ENCODE measurements around the gene CPLANE1. TPM values are rescaled to one million over a fixed set of nuclear protein-coding genes. Genes with fewer than 3 reads are reported as not detected.
"Not testable (repeated sequence)": the region's sequence is repeated elsewhere in the genome, so short reads cannot be mapped to it uniquely, and the experiment has no call there.

The CPLANE1 gene
- total RNA-seq, 4 donors from 2014 or later, result 18.2 to 41.2 (median 26.4) TPM

- H3K36me3 ChIP-seq, result peaks cover 0 to 95% of the 10 kb centered on the region in 2 donors
- 90 to 97% methylated on average over 3 of the region's 3 CpGs for WGBS, 2 donors (ENCODE audit: low coverage in 1 of 2)
- no peaks in the 10 kb centered on the region for H3K9me3 ChIP-seq
- no peak overlapping the region for H3K27ac ChIP-seq
- no peak overlapping the region for H3K4me3 ChIP-seq
- TF ChIP-seq POLR2AphosphoS5 (IDR thresholded peaks at IDR 0.05), result no peak
- TF ChIP-seq POLR2A (IDR thresholded peaks at IDR 0.05), result no peak
- no peak for TF ChIP-seq CTCF (IDR thresholded peaks at IDR 0.05)
- TF ChIP-seq EP300 (IDR thresholded peaks at IDR 0.05), result no peak
- no peak for ATAC-seq
- no peaks in the 10 kb centered on the region for H3K4me1 ChIP-seq
- no peaks in the 10 kb centered on the region for H3K27me3 ChIP-seq
These were observed 95.5 kb downstream of the CPLANE1 start for GRCh38 chr5:37153661-37154060.

- Histone ChIP-seq H3K27me3 (no peaks in the 10 kb centered on the region), H3K4me1 (no peaks in the 10 kb centered on the region), H3K27ac (no peak overlapping the region), H3K36me3 (peaks cover 0 to 97% of the 10 kb centered on the region in 2 donors), H3K4me3 (no peak overlapping the region), H3K9me3 (peaks cover 0 to 8% (median 0%) of the 10 kb centered on the region in 3 donors)
- no peak for ATAC-seq
- 100% methylated on average over 1 of the region's 1 CpG for WGBS, 2 donors (ENCODE audit: low coverage in 1 of 2)
- no peak for TF ChIP-seq CTCF (IDR thresholded peaks at IDR 0.05)
- TF ChIP-seq POLR2AphosphoS5 (IDR thresholded peaks at IDR 0.05), result no peak
- no peak for TF ChIP-seq EP300 (IDR thresholded peaks at IDR 0.05)
- no peak for TF ChIP-seq POLR2A (IDR thresholded peaks at IDR 0.05)
These were observed 102.3 kb downstream of the CPLANE1 start for GRCh38 chr5:37146896-37147295.

GRCh38 chr5:37136694-37137093 is 112.5 kb downstream of the CPLANE1 start:
- H3K36me3 ChIP-seq, result peaks cover 0 to 62% of the 10 kb centered on the region in 2 donors

GRCh38 chr5:37135312-37135711 is 113.9 kb downstream of the CPLANE1 start:
- not testable (repeated sequence) for H3K4me3 ChIP-seq, H3K4me1 ChIP-seq, H3K27me3 ChIP-seq, H3K27ac ChIP-seq, H3K9me3 ChIP-seq, ATAC-seq
- WGBS, 2 donors (ENCODE audit: low coverage in 1 of 2), result 91 to 98% methylated on average over 4 to 5 of the region's 6 CpGs
- H3K36me3 ChIP-seq, result peaks cover 0 to 49% of the 10 kb centered on the region in 2 donors

More at GRCh38 chr5:37136694-37137093, 112.5 kb downstream of the CPLANE1 start:
- no peak for ATAC-seq
- no peak overlapping the region for H3K4me3 ChIP-seq
- no peak overlapping the region for H3K27ac ChIP-seq
- H3K27me3 ChIP-seq, result no peaks in the 10 kb centered on the region
- H3K9me3 ChIP-seq, result no peaks in the 10 kb centered on the region
- 100% methylated on average over 2 of the region's 2 CpGs; no CpG with 5 or more reads in 1 of the 2 donors for WGBS, 2 donors (ENCODE audit: low coverage in 1 of 2)
- no peak for TF ChIP-seq POLR2A (IDR thresholded peaks at IDR 0.05)
- no peaks in the 10 kb centered on the region for H3K4me1 ChIP-seq

GRCh38 chr5:37133939-37134338 is 115.2 kb downstream of the CPLANE1 start:
- Histone ChIP-seq H3K27me3 (no peaks in the 10 kb centered on the region), H3K9me3 (peaks cover 0 to 3% (median 0%) of the 10 kb centered on the region in 3 donors), H3K36me3 (peaks cover 0 to 42% of the 10 kb centered on the region in 2 donors), H3K27ac (no peak overlapping the region), H3K4me3 (no peak overlapping the region), H3K4me1 (no peaks in the 10 kb centered on the region)
- 92 to 100% methylated on average over 1 to 2 of the region's 2 CpGs for WGBS, 2 donors (ENCODE audit: low coverage in 1 of 2)
- ATAC-seq, result no peak
- no peak for TF ChIP-seq CTCF (IDR thresholded peaks at IDR 0.05)
- TF ChIP-seq POLR2AphosphoS5 (IDR thresholded peaks at IDR 0.05), result no peak
- TF ChIP-seq EP300 (IDR thresholded peaks at IDR 0.05), result no peak
- no peak for TF ChIP-seq POLR2A (IDR thresholded peaks at IDR 0.05)

GRCh38 chr5:37132646-37133045 is 116.5 kb downstream of the CPLANE1 start:
- H3K27ac ChIP-seq, result no peak overlapping the region
- WGBS, 2 donors (ENCODE audit: low coverage in 1 of 2), result 100% methylated on average over 1 of the region's 1 CpG
- no peak overlapping the region for H3K4me3 ChIP-seq
- no peaks in the 10 kb centered on the region for H3K4me1 ChIP-seq
- ATAC-seq, result no peak
- H3K36me3 ChIP-seq, result peaks cover 0 to 37% of the 10 kb centered on the region in 2 donors
- no peaks in the 10 kb centered on the region for H3K27me3 ChIP-seq
- no peak for TF ChIP-seq POLR2A (IDR thresholded peaks at IDR 0.05)
- TF ChIP-seq POLR2AphosphoS5 (IDR thresholded peaks at IDR 0.05), result no peak
- TF ChIP-seq EP300 (IDR thresholded peaks at IDR 0.05), result no peak
- TF ChIP-seq CTCF (IDR thresholded peaks at IDR 0.05), result no peak
- H3K9me3 ChIP-seq, result peaks cover 0 to 5% (median 0%) of the 10 kb centered on the region in 3 donors
